Measurements from ENCODE around the gene UPK3BL1.
"Not testable (repeated sequence)": the region's sequence is repeated elsewhere in the genome, so short reads cannot be mapped to it uniquely, and the experiment has no call there.

Gene UPK3BL1

DNA sequence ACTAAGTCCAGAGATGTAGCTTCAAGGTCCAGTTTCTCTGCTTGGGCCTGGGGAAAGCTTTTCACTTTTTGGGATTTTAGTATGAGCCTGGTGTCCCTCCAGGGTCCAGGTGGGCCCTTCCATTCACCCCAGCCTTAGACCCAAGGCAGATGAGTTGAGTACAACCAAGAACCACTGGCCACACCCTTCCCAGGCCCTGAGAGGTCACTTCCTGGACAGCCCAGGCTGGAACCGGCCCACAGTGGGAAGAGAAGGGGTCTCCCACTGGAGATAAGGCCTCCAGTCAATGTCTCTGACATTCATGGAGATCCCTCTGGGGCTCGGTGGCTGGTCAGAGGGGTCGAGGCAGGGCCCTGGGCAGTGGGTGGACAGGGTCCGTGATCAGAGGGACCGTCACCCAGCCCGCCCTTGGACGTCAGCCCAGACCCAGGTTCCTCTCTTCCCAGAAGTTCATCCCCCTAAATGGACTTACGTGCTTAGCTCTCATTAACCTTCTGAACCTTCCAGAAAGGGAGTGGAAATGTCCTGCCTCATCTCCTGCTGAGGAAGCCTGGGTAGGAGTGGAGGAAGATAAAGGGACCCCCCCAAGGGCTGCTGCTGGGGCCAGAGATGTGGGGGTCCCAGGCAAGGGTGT is 15.2 kb downstream of the UPK3BL1 start:
- DNase-seq: not testable (repeated sequence)

DNA sequence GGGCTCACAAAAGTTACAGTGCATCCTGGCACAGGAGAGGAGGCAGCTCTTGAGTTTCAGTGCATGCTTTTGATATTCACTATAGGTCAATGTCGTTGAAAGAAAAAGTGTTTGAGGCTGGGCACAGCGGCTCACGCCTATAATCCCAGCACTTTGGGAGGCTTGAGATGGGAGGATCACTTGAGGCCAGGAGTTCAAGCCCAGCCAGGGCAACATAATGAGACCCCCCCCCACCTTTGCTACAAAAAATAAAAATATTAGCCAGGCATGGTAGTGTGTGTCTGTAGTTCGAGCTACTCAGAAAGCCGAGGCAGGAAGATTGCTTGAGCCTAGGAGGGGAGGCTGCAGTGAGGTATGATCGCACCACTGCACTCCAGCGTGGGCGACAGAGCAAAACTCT is 24.5 kb downstream of the UPK3BL1 start:
- not testable (repeated sequence) for DNase-seq

DNA sequence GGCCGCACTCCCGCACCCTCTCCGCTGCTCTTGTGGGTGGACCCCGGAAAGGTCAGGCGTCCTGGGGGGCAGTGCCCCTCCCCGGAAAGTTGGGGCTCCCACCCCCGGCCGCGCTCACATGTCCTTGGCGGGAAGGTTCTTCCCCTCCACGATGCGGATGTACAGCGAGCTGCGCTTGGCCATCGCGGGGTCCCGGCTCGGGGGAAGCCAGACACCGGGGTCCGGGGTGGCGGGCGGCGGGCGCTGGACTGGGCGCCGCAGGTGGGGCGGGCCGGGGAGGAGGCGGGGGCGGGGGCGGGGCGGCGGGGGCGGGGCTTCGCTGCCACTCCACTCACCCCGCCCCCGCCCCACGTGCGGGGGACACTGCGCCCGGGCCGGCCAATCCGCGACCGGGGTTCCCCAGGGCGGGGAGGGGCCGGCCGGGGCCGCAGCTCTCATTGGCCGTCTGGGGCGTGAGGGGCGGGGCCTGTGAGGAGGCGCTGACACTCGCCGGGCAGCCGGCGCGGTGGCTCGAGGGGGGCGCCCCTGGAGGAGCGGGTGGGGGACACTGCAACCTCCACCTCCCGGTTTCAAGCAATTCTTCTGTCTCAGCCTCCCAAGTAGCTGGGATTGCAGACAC is 26.0 kb downstream of the UPK3BL1 start, which contains the start of gene RASA4:
RASA4 (minus strand) TSS at position 250 of the 619 bp plus-strand sequence; CDS start at position 183, 67 bp downstream.
- not testable (repeated sequence) for DNase-seq

- DNase-seq: not testable (repeated sequence)
Observed at GRCh38 chr7:102615930-102616329, 26.7 kb downstream of the UPK3BL1 start.

DNA sequence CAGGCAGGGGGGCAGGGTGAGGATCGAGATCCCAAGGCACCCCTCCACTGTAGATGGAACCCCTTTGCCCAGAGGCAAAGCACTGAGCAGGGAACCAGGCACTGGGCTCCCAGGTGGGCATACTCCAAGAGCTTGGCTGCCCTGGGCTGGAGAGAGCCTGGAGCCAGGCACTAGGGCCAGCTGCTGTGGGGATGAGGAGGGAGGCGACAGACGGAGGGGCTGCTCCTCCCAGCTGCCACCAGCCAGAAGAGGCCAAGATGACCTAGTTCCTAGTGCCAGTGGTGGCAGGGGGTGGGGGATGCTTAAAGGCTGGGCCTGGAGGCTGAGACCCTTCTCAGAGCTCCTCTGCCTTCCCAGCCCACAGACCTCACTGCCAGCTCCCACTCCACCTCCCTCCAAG is 27.7 kb downstream of the UPK3BL1 start:
- DNase-seq: not testable (repeated sequence)

DNA sequence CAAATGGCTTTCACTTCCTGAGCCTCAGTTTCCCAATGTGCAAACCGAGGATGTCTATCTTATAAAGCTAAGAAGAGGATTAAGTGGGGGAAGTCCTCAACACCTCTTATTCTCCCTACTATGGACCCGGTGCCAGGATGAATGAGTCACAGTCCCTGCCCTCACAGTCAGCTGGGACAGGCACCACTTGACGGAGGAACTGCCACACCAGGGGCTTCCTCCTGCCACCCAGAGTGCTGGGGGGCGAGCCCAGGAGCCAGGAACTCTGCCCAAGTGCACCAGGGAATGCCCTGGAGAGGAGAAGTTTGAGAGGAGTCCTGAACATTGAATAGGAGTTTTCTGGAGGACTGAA is 28.3 kb downstream of the UPK3BL1 start:
- not testable (repeated sequence) for DNase-seq

DNA sequence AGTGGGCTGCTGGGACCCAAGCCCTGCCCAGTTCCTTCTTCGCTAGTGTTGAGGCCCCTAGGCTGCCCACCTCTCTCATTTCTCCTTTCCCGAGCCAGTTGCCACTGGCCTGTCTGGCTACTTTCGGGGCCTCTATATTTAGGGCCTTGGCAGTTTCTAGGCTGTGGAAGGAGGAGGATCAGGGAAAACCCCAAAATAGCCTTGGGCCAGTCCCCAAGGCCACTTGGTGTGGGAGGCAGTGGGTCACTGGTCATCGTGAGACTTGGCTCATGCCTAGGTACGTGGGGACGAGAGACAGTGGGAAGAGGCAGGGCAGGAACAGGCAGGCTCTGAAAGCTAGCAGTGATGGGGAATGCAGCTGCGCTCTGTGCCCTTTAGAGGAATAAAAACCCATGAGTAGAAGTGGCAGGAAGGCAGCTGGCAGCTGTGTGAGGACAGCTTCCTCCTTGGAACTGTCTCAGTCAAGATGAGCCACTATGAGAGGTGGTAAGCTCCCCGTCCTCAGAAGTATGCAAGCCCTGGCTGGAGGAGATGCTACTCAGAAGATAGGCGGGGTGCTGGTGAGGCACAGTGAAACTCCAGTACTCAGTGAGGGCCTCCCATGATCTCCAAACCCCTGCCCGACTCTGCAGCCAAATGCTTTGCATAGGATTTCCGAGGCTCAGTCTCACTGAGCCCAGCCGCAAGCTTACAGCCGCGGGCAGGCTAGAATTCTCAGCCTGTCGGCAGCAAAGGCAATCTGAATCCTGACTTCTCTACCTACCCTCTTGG is 28.8 kb downstream of the UPK3BL1 start:
- not testable (repeated sequence) for DNase-seq

DNA sequence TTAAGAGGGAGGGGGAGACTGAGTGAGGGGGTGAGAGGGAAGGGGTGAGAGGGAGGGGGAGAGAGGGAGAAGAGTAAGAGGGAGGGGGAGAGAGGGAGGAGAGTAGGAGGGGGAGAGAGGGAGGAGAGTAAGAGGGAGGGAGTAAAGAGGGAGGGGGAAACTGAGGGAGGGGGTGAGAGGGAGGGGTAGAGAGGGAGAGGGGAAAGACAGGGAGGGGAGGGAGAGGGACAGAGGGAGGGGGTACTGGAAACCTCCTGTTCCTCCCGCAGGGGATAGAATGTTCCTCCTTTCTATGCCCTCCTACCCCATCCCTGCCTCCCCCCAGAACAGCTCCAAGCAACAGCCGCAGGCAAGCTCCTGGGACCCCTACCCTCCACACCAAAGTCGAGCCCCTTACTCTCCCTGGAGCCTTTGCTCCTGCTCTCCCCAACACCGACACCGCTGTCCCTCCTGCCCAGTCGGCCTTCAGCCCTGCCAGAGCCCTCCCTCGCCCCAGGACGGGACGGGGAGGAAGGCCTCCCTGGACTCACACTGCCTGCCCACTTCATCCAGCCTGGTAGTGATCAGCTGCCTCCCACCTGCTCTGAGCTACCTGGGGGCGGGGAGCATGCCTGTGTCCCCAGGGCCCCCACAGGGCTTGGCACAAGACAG is 30.8 kb downstream of the UPK3BL1 start:
- not testable (repeated sequence) for DNase-seq

- DNase-seq: not testable (repeated sequence)
Observed at GRCh38 chr7:102611013-102611674, 31.4 kb downstream of the UPK3BL1 start.

- not testable (repeated sequence) for DNase-seq
Observed at GRCh38 chr7:102610441-102610840, 32.1 kb downstream of the UPK3BL1 start.

DNA sequence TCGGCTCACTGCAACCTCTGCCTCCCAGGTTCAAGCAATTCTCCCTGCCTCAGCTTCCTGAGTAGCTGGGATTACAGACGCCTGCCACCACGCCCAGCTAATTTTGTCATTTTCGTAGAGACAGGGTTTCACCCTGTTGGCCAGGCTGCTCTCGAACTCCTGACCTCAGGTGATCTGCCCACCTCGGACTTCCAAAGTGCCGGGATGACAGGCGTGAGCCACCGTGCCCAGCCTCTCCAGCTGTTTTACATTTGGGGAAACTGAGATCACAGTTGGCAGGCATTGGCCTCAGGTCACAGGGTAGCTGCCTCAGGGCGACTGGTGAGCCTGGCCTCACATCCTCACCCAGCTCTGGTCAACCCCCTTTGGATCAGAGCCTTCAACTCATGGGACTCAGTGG is 32.9 kb downstream of the UPK3BL1 start:
- DNase-seq: not testable (repeated sequence)

DNA sequence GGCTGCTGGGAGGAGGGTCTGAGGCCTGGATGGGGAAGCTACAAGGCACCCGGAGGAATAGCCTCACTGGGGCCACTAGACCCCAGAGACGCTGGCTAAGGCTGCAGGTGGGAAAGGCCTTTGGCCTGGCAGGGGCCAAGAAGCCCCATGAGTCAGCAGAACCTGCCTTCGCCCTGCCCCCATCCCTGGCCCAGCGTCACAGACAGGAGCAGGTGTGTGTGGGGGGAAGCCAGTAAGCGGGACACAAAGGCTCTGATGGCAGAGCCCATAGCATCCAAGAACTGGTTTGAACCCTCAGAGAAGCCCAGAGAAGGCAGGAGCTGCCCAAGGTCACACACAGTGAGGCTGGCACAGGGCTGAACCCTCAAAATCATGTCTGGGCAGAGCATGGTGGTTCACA is 35.7 kb downstream of the UPK3BL1 start:
- not testable (repeated sequence) for DNase-seq

DNA sequence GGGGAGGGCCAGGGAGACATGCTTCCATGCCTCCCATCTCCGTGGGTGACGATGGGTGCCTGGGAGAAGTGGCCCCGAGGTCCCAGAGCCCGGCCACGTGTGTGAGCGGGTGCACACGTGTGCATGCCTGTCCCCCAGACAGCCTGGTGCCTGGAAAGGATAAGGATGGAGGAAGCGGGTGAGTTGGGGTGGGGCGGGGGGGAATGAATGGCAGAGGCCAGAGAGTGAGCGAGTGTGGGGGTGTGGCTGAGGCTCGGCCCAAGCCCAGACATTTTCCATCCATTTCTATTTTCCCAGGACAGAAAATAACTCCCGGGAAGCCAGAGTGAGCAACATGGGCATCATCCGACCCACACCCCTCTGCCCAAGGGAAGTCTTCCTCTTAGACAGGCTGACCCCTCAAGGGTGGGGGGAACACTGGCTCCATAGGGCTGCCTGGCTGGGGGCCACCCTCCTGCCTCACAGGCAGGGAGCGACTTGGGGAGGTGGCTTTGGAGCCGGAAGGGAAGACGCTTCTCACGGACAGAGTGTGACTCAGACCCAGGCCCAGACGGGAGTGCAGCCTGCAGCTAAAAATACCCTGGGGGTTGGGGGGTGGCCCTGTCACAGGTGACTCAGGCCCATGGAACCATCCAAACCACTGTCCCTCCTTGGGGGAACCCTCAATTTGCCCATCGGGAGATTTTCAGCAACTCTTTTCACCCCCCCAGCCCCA is 38.0 kb downstream of the UPK3BL1 start:
- not testable (repeated sequence) for DNase-seq

GRCh38 chr7:102602317-102602716 is 40.3 kb downstream of the UPK3BL1 start:
- not testable (repeated sequence) for DNase-seq

- DNase-seq: not testable (repeated sequence)
Observed at GRCh38 chr7:102599699-102600098, 42.9 kb downstream of the UPK3BL1 start.

DNA sequence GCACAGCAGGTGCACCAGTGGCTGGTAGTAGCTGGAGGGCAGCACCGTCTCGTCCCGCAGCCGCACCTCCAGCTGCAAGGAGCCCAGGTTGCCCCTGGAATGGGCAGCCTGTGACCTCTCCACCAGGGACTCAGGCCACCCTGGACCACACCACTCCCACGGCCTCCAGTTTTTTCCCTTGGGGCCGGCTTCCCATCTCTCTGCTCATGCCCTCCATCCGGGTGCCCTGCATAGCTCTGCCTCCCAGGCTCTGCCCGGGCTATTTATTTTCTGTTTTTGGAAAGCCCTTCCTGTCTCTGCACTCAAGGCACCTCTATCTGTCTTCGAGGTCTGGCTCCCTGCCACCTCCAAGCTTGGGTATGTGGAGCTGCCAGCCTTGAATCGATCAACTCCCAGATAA is 46.6 kb downstream of the UPK3BL1 start:
- not testable (repeated sequence) for DNase-seq

DNA sequence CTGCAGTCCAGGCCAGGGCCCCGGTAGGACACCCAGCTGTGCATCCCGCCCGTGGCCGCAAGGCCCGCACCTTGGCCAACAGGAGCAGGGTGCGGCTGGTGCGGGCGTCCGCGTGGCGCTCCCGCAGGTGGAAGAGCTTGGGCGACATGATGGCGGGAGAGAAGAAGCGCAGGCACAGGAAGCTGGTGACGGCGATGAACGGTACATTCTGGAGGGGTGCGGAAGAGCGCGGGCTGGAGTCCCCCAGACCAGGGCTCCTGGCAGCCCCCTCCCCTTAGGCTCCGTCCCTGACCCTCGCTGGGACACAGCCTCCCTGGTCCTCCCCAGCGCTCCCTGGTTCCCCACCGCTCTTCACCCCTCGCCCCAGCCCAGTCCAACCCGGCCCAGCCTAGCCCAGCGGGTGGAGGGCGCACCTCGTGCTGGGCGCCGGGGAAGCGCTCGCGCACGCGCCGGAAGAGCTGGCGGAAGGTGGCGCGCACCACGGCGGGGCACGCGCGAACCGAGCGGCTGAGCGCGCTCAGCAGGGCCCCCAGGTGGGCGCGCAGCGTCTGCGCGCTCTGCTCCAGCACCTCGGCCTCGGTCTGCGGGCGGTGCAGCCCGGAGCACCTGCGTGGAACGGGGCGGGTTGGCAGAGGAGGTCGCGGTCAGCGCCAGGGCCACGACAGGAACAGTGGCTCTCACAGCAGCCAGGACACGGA is 48.8 kb downstream of the UPK3BL1 start:
- not testable (repeated sequence) for DNase-seq

DNA sequence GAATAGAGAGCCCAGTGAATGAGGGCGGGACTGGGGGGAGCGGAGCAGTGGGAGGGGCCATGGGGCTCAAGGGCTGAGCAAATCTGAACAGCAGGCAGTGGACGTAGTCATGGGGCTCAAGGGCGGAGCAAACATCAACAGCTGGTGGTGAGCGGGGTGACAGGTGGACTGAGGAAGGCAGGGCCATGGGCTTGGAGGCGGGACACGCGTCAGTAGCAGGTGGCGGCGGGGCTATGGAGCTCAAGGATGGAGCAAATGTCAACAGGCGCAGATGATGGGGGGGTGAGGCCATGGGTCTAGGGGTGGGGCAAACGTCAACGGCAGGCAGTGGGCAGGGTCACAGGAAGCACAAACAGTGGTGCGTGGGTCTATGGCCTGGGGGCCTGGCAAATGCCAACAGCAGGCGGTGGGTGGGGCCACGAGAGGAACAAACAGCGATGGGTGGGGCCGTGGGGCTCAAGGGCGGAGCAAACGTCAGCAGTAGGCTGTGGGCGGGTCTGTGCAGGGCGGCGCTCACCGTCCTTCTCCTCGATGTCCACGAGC is 50.0 kb downstream of the UPK3BL1 start:
- DNase-seq: not testable (repeated sequence)

GRCh38 chr7:102589857-102590256 is 52.7 kb downstream of the UPK3BL1 start:
- DNase-seq: not testable (repeated sequence)
